RCC 7860 (cell line): Measurements from ENCODE around the gene EBLN1.

Source experiments
- DNase-seq: peaks from one replicate; pipeline ENCODE4 v3.0.0-alpha.2; 2015; ENCODE audit warnings: low spot score
- FAIRE-seq: peaks from 2 replicates; lab custom pipeline; 2012; peaks lifted over from hg19 to GRCh38; lab: Jason Lieb, UNC

EBLN1 gene

DNA sequence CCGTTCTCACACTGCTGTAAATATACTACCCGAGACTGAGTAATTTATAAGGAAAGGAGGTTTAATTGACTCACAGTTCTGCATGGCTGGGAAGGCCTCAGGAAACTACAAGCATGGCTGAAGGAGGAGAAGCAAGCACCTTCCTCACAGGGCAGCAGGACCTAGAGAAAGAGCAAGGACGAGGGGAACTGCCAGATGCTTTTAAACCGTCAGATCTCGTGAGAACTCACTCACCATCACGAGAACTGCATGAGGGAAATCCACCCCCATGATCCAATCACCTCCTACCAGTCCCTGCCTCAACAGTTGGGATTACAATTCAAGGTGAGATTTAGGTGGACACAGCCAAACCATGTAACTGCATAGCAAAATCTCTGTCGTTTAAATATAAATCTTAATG is at the start of gene EBLN1:
TSS of gene EBLN1 (minus strand) at position 174 of the 400 bp plus-strand sequence. CDS start 8,032 bp downstream, outside the sequence.
- FAIRE-seq (no peak), DNase-seq (no peak)

DNA sequence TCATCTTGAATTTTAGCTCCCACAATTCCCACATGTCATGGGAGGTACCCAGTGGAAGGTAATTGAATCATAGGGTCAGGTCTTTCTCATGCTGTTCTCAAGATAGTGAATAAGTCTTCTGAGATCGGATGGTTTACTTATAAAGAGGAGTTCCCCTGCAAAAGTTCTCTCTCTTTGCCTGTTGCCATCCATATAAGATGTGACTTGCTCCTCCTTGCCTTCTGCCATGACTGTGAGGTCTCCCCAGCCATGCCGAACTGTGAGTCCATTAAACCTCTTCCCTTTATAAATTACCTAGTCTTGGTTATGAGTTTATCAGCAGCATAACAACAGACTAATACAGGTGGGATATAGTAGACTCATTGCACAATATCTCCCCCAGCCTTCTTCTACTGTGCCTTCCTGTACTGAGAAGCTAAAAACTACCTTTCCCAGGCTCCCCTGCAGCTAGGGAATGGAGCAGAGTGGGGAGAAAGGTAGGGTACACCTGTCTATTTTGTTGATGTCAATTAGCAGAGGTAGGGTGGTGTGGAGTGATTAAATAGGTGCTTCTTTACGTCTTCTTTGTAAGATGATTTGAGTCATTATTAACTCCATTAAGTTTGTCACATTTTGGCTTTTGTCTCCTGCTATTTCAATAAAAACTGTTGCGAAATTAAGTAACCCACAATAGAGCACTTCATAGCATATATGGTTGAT is 48.2 kb upstream of the EBLN1 start:
- no peak for DNase-seq

DNA sequence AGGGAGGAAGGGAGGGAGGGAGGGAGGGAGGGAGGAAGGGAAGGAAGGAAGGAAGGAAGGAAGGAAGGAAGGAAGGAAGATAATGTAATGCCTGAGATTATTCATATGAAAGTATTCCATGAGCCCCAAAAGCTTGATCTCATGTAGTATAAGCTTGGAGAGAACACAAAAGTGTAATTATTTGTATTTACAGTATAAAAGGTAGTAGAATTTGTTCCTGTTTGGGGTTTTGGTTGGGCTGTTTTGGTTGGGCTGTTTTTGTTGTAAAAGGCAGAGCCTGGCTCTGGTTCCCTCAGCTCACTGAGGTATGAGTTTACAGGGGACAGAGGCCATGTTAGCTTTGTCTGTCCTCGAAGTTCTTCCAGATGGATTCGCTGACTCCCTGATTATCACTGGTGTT is 45.3 kb upstream of the EBLN1 start:
- FAIRE-seq, result no peak
- DNase-seq, result no peak

More for the DNA sequence above, 48.2 kb upstream of the EBLN1 start:
- FAIRE-seq, result no peak

DNA sequence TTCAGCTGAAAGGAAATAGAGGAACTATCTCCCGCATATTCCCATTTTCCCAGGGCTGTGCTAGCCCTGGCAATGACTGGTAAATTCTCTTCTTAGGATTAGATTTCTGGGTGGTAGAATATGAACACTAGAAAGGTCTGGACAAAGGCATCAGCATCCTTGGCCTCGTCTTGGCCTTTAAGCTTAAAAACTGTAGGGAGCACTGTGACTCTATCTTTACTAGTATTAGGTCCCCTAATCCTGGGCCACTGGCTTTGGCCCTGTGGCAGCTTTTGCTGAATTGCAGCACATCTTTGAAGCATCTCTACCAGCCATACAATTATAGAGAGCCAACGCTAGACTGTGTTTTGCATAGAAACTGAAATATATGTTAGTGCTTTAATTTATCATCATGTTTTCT is 41.5 kb upstream of the EBLN1 start:
- no peak for FAIRE-seq
- no peak for DNase-seq

DNA sequence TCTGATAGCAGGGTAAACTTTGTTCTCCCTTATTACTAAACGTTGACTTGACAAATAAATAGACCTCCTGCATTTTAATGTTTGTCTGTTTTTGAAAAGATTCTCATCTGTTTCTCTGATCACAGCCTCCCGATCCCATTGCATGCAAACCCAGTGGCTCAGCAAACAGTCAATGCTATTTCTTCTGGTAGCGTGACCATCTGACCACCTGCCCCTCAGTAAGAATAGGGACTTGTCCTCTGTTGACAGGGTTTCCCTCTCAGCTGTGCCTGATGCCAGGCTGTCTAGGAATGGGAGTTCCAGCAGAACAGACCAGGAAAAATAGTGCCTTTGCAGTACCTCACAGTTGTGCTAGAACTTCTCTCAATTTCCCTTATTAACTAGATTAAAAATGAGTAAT is 40.7 kb upstream of the EBLN1 start:
- no peak for FAIRE-seq
- DNase-seq, result no peak

DNA sequence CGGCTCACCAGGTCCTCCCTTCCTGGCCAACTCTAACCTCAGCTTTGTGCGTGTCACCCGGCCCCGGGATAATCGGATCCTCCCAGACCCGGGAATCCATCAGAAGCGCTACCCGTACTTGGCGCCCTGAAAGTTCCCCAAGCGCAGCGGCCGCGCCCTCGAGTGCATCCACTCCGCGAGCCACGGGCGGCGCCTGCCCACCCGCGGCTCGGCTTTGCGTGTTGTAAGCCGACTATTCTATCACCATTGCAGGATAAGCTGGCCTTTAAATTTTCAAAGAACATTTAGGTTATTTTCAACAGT is 35.7 kb upstream of the EBLN1 start:
- DNase-seq, result no peak

DNA sequence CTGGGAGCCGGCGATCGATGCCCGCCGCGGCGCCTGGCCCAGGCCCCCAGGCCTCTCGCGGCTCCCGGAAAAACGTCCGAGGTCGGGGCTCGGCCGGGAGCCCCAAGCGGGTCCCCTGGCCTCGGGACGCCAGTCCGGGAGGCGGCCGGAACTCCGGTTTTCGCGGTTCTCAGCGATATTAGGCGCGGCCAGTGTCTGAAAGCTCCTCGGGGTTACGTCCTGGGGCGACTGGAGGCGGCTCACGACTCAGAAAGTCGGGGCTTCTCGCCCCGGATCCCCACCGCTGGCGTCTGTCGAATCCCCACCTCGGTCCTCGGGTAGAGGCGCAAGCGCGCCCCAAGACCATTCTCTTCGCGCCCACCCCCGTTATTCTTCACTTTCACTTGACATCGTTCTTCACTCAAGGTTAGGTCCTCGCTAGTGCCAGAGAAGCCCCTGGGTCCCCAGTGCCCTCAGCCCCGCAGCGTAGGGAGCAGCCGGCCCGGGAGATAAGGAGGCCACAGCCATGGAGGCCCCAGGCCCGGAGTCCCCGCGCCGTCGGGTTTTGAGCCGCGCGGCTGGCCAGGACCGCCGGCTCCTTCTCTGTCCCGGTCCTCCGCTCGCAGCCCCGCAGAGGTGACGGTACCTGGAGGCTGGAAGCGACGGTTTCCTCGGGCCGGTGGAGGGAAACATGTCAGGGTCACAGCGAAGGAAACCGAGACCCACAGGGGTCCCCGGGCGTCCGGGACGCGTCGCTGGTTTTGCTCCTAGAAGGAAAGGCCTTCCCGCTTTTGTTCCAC is 35.2 kb upstream of the EBLN1 start:
- DNase-seq (no peak), FAIRE-seq (no peak)

More for the DNA sequence above, 35.7 kb upstream of the EBLN1 start:
- no peak for FAIRE-seq

DNA sequence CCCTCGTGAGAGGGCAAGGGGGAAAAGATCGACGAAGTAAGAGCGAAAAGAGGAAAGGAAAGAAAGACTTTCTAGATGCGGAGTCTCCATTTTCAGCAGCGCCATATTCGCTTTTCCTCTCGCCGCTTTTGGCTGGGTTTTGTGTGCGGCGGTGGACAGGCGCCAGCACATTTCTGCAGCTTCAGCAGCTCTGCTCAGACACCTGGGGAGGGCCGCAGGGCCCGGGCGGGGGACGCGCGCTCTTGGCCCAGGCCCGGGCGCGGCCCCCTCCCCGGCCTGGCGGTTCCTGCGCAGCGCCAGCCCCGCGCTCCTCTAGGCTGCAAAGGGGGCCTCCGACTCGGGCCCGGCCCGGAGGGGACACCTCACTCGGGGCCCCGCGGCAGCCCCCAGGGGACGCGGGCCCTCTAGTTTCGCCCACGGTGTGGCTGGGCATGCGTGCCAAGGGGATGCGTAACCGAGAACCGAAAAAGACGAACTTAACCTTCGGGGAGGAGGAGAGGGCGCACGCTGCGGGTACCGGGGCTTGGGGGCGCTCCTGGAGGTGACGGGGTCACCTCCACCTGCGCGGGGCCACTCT is 34.5 kb upstream of the EBLN1 start:
- no peak for DNase-seq
- FAIRE-seq, result no peak

DNA sequence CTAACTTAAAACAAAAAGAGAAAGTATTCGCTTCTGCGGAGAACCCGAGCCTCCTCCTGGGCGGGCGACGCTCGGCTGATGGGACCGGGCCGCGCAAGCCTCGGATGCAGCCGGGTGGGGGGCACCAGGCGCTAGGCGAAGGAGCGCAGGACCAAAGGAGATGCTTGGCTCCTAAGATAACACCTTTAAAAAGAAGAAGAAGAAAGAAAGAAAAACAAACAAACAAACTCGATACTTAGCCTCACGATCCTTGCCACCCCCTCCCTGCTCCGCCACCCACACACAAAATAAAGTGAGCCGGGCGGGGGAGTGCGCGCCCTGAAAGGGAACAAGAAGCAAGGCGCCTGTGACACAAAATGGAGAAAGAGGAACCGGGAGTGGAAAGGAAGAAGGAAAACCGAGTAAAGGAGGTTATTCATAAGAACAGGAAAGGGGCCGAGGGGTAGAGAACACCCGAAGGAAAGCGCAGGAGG is 34.0 kb upstream of the EBLN1 start:
- DNase-seq (no peak), FAIRE-seq (no peak)

DNA sequence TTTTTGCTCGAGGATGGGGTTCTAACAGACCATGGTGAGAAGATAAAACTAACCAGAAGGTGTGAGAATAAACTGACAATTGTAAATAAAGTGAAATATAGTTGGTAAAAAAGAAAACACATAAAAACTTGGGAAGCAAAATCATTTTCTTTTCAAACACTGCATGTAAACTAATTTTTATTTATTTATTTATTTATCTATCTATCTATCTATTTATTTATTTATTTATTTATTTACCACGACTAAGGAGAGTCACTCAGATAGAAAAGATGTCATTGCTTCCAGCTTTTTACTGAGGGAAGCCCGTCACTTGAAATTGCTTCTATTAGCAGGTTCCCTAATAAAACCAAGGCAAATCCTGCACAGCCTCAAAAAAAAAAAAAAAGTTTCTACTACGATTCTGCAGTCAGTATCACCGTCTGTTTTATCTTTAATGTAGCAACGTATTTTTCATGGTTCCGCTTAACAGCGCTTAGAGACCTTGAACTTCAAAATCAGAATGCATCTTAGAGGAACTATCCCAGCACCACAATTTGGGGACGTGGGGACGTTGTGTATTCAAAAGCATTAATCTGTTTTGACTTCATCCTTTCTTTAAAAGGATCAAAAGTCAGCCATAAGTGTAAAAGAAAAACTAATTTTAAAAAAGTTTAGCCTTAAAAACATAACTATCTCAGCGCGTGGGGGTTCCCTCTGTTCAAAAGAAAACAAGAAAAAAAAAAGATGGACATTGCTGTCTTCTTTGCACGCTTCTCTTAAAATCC is 33.3 kb upstream of the EBLN1 start:
- FAIRE-seq, result no peak
- DNase-seq, result no peak

DNA sequence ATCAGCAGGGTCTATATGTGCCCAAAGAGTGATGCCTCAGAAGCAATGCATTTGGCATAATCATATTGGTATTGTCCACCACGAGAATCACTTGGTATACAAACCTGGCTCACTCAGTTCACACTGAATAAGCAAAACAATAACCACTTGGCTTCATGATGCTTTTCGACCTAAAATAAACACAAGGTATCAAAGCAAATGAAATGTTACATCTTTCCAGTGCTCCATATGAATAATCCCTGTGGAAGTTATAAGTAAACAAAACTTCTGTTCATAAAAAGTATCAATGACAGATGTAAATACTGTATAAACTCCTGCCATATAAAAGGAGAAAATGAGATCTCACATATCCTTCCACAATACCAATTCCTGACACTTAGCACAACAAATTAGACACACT is 29.8 kb upstream of the EBLN1 start:
- FAIRE-seq, result no peak
- DNase-seq, result no peak

DNA sequence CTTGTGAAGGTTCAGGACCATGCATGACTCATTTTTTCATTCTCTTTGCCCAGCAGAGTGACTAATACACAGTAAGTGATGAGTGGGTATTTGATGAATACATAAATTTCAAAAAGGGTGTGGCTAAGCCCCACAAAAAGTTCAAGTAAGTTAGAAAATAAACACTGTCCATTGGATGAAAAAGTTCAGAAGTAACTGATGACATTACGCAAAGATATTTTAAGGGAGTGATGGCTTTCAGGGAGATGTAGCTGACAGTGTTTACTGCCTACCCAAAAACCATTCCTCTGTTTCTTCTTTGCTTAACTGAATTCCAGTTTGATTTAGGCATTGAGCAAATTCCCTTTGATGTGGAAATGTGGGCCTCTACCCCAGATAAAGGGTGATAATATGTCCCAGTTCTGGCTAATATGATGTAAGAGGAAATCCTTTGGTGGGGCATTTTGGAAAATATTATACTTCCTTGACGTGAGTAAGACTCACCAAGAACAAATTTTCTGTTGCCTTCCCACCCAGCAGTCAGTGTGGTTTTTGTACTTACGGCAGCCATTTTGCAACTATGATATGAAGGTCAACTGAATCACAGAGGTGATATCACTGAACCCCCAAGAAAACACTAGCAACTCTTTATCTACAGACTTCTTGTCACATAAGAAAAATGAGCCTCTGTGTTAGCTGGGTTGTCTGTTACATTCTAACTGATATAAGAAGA is 29.0 kb upstream of the EBLN1 start:
- peak; percentile 93 for DNase-seq
- peak; percentile 94 for FAIRE-seq

DNA sequence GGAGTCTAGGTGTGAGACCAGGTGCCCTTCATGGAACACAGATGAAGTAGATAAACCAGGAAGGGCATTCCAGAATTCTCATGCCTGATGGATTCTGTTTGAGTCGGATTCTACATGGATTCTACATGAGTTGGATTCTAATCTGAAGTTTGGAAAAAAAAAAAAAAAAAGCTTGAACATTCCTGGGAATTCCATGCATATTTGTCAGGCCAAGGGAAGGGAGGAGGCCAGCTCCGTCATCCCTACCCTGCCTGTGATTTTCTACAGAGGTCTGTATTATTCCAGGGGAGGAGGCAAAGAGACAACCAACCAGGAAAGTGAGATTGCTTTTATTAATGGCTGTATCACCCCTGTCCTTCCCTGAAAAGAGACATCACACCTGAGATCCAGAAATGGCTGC is 27.8 kb upstream of the EBLN1 start:
- FAIRE-seq (no peak), DNase-seq (peak; percentile 39)

DNA sequence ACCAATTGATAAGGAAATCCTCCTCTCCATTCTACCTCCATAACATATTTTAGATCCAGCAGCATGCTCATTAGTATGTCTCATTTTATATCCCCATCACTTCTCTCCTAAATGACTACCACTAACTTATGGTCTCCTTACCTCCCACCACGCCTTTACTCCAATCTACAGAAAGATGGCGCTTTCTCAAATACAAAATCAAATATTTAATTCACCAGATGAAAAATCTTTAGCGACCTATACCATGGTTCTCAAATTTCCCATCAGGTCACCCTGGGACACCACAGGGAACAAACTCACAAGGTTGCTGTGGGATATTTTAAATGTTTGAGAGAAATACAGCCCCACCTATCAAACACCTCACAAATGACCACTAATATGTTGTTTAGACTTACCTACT is 27.0 kb upstream of the EBLN1 start:
- FAIRE-seq, result no peak
- DNase-seq, result no peak

DNA sequence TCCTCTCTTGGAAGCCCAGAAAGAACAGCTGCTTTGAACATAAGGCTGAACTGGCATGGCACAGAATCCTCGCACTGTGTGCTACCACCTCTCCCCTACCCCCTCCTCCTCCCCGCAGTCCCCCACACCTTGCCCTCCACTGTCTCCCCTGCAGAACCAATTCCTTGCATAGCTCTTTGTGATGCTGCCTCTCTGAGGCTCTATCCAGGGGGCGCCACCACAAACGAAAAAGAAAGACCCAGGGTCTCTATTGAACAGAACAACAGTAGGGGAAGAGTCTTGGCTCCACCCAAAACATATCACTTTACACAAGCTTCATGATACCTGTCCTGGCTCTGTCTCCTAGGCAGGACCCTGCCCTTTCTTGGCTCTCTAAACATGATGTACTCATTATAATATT is 26.2 kb upstream of the EBLN1 start:
- FAIRE-seq (no peak), DNase-seq (no peak)

DNA sequence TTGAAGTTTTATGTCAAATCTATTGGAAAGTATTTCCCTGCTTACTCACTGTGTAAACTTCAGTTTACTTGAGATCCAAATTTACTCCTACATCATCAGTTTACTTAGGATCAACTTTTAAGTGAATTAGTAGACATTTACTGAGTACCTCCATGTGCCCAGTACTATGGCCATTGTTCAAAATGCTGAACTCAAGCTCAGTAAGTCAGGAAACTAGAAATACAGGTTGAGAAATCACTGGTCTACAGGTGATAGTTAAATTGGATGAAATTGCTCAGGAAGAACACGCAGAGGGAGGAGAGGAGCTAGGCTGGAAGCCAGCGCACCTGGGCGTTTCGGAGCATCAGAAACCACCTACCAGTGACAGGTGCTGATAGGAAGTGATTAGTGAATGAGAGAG is 25.5 kb upstream of the EBLN1 start:
- no peak for FAIRE-seq
- DNase-seq, result no peak

DNA sequence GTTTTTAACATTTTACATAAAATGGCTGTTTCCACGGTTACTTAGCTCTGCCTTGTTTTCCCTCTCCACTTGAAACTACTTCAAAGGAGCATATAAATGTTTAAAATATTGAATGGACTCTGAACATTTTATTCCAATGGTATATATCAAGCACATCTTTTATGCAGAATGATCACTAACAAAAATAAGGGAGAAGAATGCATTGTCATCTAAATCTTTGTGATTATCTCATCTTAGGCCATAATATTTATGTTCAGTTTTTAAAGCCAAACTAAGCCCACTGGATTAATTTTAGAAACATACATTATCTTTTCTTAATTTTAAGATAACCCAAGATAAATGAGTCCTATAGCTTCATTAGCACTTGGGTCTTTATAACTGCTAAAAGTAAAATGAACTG is 13.4 kb upstream of the EBLN1 start:
- no peak for FAIRE-seq
- DNase-seq, result no peak

DNA sequence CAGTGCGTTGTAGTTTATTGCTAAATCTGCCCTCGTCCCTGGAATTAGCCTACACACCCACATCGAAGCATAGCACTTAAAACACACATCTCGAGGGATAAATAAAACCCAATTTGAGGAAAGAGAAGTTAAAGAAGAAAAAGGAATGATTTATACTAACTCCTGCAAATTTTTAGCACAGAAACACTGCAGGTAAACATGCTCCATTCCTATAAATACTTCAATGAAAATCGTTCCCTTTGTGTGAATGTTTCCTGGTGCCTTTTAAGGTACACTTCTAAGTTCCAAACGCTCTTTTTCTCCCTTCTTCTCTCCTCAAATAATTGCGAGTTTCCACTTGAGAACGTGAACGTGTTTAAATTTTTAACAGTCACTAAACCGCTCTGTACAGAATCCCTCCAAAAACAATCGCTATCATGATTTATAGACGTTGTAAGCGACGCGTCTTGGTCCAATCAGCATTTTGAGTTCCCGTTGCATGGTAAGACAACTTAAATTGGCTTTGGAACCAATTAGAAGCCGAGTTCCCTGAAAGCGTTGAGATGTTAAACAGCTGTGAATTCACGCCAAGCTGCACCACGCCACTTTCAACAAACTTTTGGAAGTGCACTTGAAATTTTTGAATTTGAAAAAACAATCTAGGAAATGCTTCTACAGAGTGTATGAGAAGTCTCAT is 12.5 kb upstream of the EBLN1 start:
- FAIRE-seq (peak; percentile 63), DNase-seq (no peak)

DNA sequence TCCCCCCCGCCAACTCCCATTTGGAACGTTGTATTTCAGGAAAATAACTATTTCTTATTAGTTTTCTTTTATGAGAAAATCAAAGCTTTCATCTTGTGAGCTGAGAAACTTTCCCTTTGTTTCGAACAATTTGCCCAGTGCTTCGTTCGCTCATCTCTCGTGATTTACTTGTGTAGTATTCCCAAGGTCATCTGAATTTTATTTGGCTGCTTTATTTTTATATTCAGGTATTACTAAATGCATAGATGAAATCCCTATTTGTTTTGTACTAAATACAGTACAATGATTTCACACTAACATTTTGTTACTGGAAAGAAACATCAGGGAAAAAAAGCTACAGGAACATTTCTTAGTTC is 12.0 kb upstream of the EBLN1 start:
- DNase-seq, result no peak
- FAIRE-seq, result peak; percentile 37
